Measurements from ENCODE around the gene KIFC3. TPM values are rescaled to one million over a fixed set of nuclear protein-coding genes. Genes with fewer than 3 reads are reported as not detected.

KIFC3 gene
- total RNA-seq, 2 donors from 2014 or later: 2.5 to 10.0 TPM

DNA sequence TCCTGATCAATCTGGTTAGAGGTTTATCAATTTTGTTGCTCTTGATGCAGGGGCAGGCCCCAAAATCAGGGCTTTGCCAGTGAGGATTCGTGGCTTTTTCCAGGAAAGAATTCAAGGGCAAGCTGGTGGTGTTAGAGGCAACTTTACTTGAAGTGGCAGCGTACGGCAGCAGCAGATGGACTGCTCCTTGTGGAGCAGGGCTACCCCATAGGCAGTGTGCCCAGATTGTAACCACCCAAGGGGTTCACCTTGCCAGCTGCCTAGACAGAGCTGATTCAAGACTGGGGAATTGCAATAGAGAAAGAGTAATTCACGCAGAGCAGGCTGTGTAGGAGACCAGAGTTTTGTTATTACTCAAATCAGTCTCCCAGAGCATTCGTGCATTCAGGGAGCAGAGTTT lies 90.9 kb downstream of the KIFC3 start:
- DNase-seq (ENCODE audit: low spot score) (no peak), ATAC-seq (no peak)
- Mint-ChIP-seq H3K4me3 (no peak overlapping the region), H3K27ac (no peak overlapping the region), H3K36me3 (no peaks in the 10 kb centered on the region), H3K9me3 (no peaks in the 10 kb centered on the region), H3K27me3 (no peaks in the 10 kb centered on the region), H3K4me1 (ENCODE audit: low read depth in 2 of 2) (peaks cover 7 to 8% of the 10 kb centered on the region in 2 donors)

DNA sequence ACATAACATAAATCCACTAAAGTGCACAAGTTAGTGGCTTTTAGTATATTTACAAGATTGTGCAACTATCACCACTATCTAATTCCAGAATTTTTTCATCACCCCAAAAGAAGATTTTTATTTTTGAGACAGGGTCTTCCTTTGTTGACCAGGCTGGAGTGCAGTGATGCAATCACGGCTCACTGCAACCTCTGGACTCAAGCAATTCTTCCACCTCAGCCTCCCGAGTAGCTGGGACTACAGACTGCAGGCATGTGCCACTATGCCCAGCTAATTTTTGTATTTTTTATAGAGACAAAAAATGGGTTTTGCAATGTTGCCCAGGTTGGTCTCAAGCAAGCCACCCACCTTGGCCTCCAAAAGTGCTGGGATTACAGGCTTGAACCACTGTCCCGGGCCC lies 92.6 kb downstream of the KIFC3 start:
- H3K27me3 Mint-ChIP-seq: no peaks in the 10 kb centered on the region
- H3K36me3 Mint-ChIP-seq: no peaks in the 10 kb centered on the region
- H3K27ac Mint-ChIP-seq: no peak overlapping the region
- DNase-seq (ENCODE audit: low spot score) (no peak), ATAC-seq (no peak)
- H3K4me3 Mint-ChIP-seq: no peak overlapping the region
- H3K4me1 Mint-ChIP-seq (ENCODE audit: low read depth in 2 of 2): peaks cover 7 to 10% of the 10 kb centered on the region in 2 donors
- H3K9me3 Mint-ChIP-seq: no peaks in the 10 kb centered on the region

Other genes starting within 250 kb of the KIFC3 start
- 10 to 100 TPM in 1 of 2 donors, 1 to 10 TPM in 1; 4.8 to 13.7 TPM for gene ADGRG1, start 173.9 kb downstream of the KIFC3 start, total RNA-seq
- 10 to 100 TPM; 25.4 to 28.9 TPM for gene ADGRG3, start 134.2 kb downstream of the KIFC3 start, total RNA-seq
- gene DRC7, start 107.7 kb downstream of the KIFC3 start, total RNA-seq: not detected
- 10 to 100 TPM; 33.7 to 65.3 TPM for gene KATNB1, start 66.7 kb downstream of the KIFC3 start, total RNA-seq
- not detected for gene CNGB1, start 168.6 kb upstream of the KIFC3 start, total RNA-seq
- gene ZNF319, start 198.2 kb upstream of the KIFC3 start, total RNA-seq: 10 to 100 TPM in 1 of 2 donors, 1 to 10 TPM in 1; 9.6 to 10.7 TPM
- 100 to 1,000 TPM in 1 of 2 donors, 10 to 100 TPM in 1; 74.3 to 124 TPM for gene USB1, start 198.9 kb upstream of the KIFC3 start, total RNA-seq
- gene MMP15, start 223.3 kb upstream of the KIFC3 start, total RNA-seq: under 1 TPM in 1 of 2 donors, not detected in 1; 0.31 TPM

Data from natural killer cell treated with Interleukin-12 subunit alpha and Interleukin-12 subunit beta and Interleukin-15 and Interleukin-18, amount 100 ng/mL, for 72 hours (primary cell).